ENCODE results near the gene ROR2. TPM values are rescaled to one million over a fixed set of nuclear protein-coding genes. Genes with fewer than 3 reads are reported as not detected.

ROR2 gene
- total and polyA plus RNA-seq, 2 of the 8 experiments (the other 6 are each of a cell fraction or from before 2014, with no cell fraction given): 2.7 to 4.3 TPM

DNA sequence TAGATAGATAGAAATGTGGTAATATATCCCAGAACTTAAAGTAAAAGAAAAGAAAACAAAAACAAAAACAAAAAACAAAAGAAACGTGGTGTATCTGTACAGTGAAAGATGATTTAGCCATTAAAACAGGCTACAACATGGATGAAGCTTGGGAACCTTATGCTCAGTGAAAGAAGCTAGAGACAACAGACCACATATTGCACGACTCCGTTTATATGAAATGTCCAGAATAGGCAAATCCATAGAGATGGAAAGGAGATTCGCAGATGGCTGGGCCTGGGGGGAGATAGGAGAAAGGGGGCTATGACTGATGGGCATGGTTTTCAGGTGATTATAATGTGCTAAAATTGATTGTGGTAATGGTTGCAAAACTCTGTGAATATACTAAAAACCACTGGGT is 86.6 kb downstream of the ROR2 start:
- no peaks in the 10 kb centered on the region for H4K20me1 ChIP-seq (replicated peaks in 1 of 2; ENCODE audit: control insufficient read depth in 1 of 2, insufficient read depth in 2 of 2, low read length in 2 of 2)
- H2BK20ac ChIP-seq (ENCODE audit: low read length): no peak overlapping the region
- no peak overlapping the region for H4K8ac ChIP-seq (ENCODE audit: extremely low read depth, insufficient read depth, low read length)
- H3K27ac ChIP-seq (ENCODE audit: low read depth, low read length): no peak overlapping the region
- H4K91ac ChIP-seq (replicated peaks; ENCODE audit: insufficient read length, low read length): no peak overlapping the region
- no peak for DNase-seq (ENCODE audit: low read depth in 1 of 2, low spot score in 2 of 2)
- no peak overlapping the region for H3K56ac ChIP-seq (replicated peaks; ENCODE audit: insufficient read length, low read depth, low read length)
- no peaks in the 10 kb centered on the region; the same call in 1 of the 2 replicates for H3K79me1 ChIP-seq (ENCODE audit: low read depth, low read length)
- H3K27me3 ChIP-seq (replicated peaks in 1 of 4; ENCODE audit: control insufficient read depth in 3 of 4, extremely low read depth in 1 of 4, insufficient read depth in 3 of 4, low read length in 3 of 4): no peaks in the 10 kb centered on the region
- H3K4me1 ChIP-seq (replicated peaks in 1 of 4; ENCODE audit: control insufficient read depth in 3 of 4, insufficient read depth in 4 of 4, low read length in 3 of 4): peaks cover 0 to 3% (median under 1%) of the 10 kb centered on the region in 4 experiments; a peak in 3 of 7 replicates
- no peak overlapping the region for H2AK5ac ChIP-seq (ENCODE audit: low read depth, low read length)
- no peaks in the 10 kb centered on the region for H3K36me3 ChIP-seq (ENCODE audit: control insufficient read depth in 2 of 4, insufficient read depth in 4 of 4, low read length in 3 of 4)
- no peak overlapping the region for H2BK12ac ChIP-seq (ENCODE audit: low read depth, low read length)
- no peak overlapping the region for H2BK15ac ChIP-seq (ENCODE audit: low read length)
- H2AFZ ChIP-seq (ENCODE audit: low read length): no peak overlapping the region
- no peak overlapping the region for H3K14ac ChIP-seq (ENCODE audit: insufficient read length)
- no peak overlapping the region for H3K4me3 ChIP-seq (ENCODE audit: extremely low read depth in 1 of 4, insufficient read depth in 2 of 4, low read depth in 3 of 4, low read length in 4 of 4)
- H3K23me2 ChIP-seq (ENCODE audit: low read depth, low read length): no peaks in the 10 kb centered on the region; the same call in 1 of the 2 replicates
- H3K18ac ChIP-seq (ENCODE audit: extremely low read depth, low read length): no peak overlapping the region
- FAIRE-seq: no peak
- H2BK5ac ChIP-seq (ENCODE audit: low read depth, low read length): no peak overlapping the region
- H4K5ac ChIP-seq (ENCODE audit: insufficient read length, low read depth, low read length): no peak overlapping the region
- POLR2A ChIA-PET (ENCODE audit: partially characterized antibody): no interaction called here
- no peak overlapping the region for H3K4me2 ChIP-seq (ENCODE audit: insufficient read depth in 1 of 2, low read depth in 2 of 2, low read length in 2 of 2)
- H3K9ac ChIP-seq (replicated peaks in 1 of 4; ENCODE audit: extremely low read depth in 1 of 4, low read depth in 3 of 4, low read length in 3 of 4): no peak overlapping the region
- no peak overlapping the region for H2BK120ac ChIP-seq (replicated peaks; ENCODE audit: low read depth, low read length)
- peaks cover 6% of the 10 kb centered on the region in 2 experiments; a peak in 1 of 4 replicates for H3K9me3 ChIP-seq (ENCODE audit: insufficient read depth in 2 of 2, low read depth in 1 of 2, low read length in 1 of 2)
- no peak overlapping the region for H3K23ac ChIP-seq (ENCODE audit: insufficient read length)
- H3K4ac ChIP-seq (replicated peaks; ENCODE audit: insufficient read length, low read depth, low read length): no peak overlapping the region
- CTCF ChIA-PET (ENCODE audit: partially characterized antibody): no interaction called here
- 88% methylated on average over 4 of the region's 4 CpGs; no CpG with 5 or more reads in 1 of the 2 experiments for WGBS, 2 experiments (ENCODE audit: extremely low coverage in 1 of 2, insufficient coverage in 1 of 2, insufficient read length in 1 of 2, insufficient replicate concordance in 2 of 2, low coverage in 1 of 2, low lambda C conversion rate in 2 of 2, missing lambda C conversion rate in 1 of 2)
- H3K79me2 ChIP-seq (ENCODE audit: control insufficient read depth in 1 of 2, insufficient read depth in 2 of 2, low read length in 2 of 2): no peaks in the 10 kb centered on the region
- TF ChIP-seq RBBP5 (IDR thresholded peaks at IDR 0.05; ENCODE audit: borderline replicate concordance, low read depth, low read length): no peak
- no peak for TF ChIP-seq CEBPB (IDR thresholded peaks at IDR 0.05; ENCODE audit: low read depth, low read length)
- TF ChIP-seq CREB1 (IDR thresholded peaks at IDR 0.05): no peak
- no peak for TF ChIP-seq SRF (IDR thresholded peaks at IDR 0.05; ENCODE audit: low read depth, low read length)
- no peak for TF ChIP-seq CHD2 (IDR thresholded peaks at IDR 0.05; ENCODE audit: low read length)
- no peak for TF ChIP-seq GTF2F1 (IDR thresholded peaks at IDR 0.05; ENCODE audit: borderline replicate concordance, low read depth, low read length)
- no peak for TF ChIP-seq ZNF274 (IDR thresholded peaks at IDR 0.05; ENCODE audit: borderline replicate concordance, extremely low read depth, low read length)
- no peak for TF ChIP-seq SIRT6 (IDR thresholded peaks at IDR 0.05; ENCODE audit: low read length)
- TF ChIP-seq SP1 (IDR thresholded peaks at IDR 0.05; ENCODE audit: low read depth, low read length): no peak
- no peak for TF ChIP-seq JUND (IDR thresholded peaks at IDR 0.05; ENCODE audit: low read length)

All from H1 (cell line).